T-helper 2 cell treated with Interferon-gamma antibody and Interleukin-4, amounts not matched to agents 100 ng/mL and 5 ng/mL, for 36 hours (primary cell): Measurements from ENCODE around the gene ZKSCAN5. TPM values are rescaled to one million over a fixed set of nuclear protein-coding genes. Genes with fewer than 3 reads are reported as not detected.
"Not testable (repeated sequence)": the region's sequence is repeated elsewhere in the genome, so short reads cannot be mapped to it uniquely, and the experiment has no call there.

Experiments
- intact Hi-C: fragments of 100-400 bp; cut with micrococcal nuclease; formaldehyde crosslinking; loops from one replicate; pipeline ENCODE4 v1.15.1; 2023
- total RNA-seq: library from RNA; stranded (reverse); gene quantifications from 2 replicates; pipeline ENCODE4 v1.2.3, GENCODE V29; 2022

Gene ZKSCAN5
- total RNA-seq, 1 donor from 2014 or later = 11.4 TPM

DNA sequence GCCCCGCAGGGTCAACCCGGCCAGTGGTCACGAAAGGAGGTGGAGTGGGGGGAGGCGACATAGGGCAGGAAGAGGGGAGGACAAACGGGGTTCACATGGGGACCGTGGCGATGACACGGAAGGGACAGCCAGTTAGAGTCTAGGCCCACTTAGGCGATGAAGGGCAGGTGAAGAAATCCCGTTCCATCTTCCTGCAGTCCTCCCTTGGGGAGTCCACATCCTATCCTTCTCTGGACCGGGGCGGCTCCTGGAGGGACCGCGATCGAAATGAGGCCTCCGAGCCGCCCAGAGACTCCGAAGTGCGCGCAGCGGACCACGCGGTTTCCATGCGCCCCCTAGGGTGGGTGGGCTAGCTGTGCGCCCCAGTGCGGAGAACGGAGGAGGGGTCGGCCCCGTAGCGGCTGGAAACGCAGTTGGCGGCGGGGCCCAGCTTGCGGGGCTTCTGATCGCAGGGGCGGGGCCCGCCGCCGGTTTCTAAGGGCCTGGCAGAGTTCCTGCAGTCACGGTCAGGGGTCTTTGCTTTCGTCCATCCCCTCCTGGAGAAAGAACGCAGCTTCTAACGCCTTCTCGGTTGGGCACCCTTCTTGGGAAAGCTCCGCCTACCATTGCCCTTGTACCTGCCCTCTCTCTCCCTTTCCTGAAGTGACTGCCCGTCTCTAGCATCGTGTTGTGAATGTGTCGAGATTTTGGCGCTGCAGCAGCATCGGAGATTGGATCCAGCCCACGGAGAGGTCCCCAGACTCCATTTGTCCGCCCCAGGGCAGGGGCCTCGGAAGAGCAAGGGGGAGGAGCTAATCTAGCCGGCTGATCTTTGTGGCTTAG, 75.7 kb downstream of the ZKSCAN5 start:
- intact Hi-C loops = no loop called here

DNA sequence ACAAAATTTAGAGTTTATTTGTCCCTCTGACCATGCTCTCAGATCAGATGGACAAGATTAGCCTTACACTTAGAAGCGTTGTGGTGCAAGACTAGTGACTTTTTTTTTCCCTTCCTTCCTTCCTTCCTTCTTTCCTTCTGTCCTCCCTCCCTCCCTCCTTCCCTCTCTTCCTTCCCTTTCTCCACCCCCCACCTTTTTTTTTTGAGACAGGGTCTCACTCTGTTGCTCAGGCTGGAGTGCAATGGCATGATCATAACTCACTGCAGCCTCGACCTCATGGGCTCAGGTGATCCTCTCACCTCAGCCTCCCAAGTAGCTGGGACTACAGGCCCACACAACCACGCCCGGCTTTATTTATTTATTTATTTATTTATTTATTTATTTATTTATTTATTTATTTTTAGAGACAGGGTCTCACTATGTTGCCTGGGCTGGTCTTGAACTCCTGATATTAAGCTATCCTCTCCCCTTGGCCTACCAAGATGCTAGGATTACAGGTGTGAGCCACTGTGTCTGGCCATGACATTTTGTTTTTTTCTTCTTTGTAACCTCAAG, 76.4 kb downstream of the ZKSCAN5 start:
- intact Hi-C loops = not testable (repeated sequence)

Other genes starting within 250 kb of the ZKSCAN5 start
- gene MYH16, start 231.8 kb upstream of the ZKSCAN5 start, total RNA-seq = not detected in 2 replicates
- gene ARPC1A, start 178.8 kb upstream of the ZKSCAN5 start, total RNA-seq = 65.6 and 68.4 TPM in 2 replicates
- 361 and 368 TPM in 2 replicates for gene ARPC1B, start 129.9 kb upstream of the ZKSCAN5 start, total RNA-seq
- gene PDAP1, start 96.1 kb upstream of the ZKSCAN5 start, total RNA-seq = 107 TPM in 2 replicates
- gene BUD31, start 95.7 kb upstream of the ZKSCAN5 start, total RNA-seq = 92.7 and 95.8 TPM in 2 replicates
- gene PTCD1, start 65.9 kb upstream of the ZKSCAN5 start, total RNA-seq = 9.4 and 11.7 TPM in 2 replicates
- gene CPSF4, start 65.7 kb upstream of the ZKSCAN5 start, total RNA-seq = 69.2 and 72.8 TPM in 2 replicates
- 379 and 383 TPM in 2 replicates for gene ATP5MF, start 38.5 kb upstream of the ZKSCAN5 start, total RNA-seq
- gene ZNF789, start 31.8 kb upstream of the ZKSCAN5 start, total RNA-seq = 29.5 and 31.0 TPM in 2 replicates
- 47.7 and 48.5 TPM in 2 replicates for gene ZNF394, start 4.4 kb upstream of the ZKSCAN5 start, total RNA-seq
- gene FAM200A, start 47.5 kb downstream of the ZKSCAN5 start, total RNA-seq = 5.2 and 5.7 TPM in 2 replicates
- gene ZNF655, start 54.0 kb downstream of the ZKSCAN5 start, total RNA-seq = 89.8 and 94.6 TPM in 2 replicates
- gene TMEM225B, start 93.6 kb downstream of the ZKSCAN5 start, total RNA-seq = 1.2 and 2.4 TPM in 2 replicates
- gene ZSCAN25, start 112.3 kb downstream of the ZKSCAN5 start, total RNA-seq = 31.1 and 32.0 TPM in 2 replicates
- gene CYP3A5, start 175.3 kb downstream of the ZKSCAN5 start, total RNA-seq = not detected in 2 replicates
- gene CYP3A7, start 230.5 kb downstream of the ZKSCAN5 start, total RNA-seq = not detected in 2 replicates